Activated naive CD8-positive, alpha-beta T cell treated with anti-CD3 and anti-CD28 coated beads, Interleukin-2, amount 50 U/mL, for 24 hours (primary cell): Measurements from ENCODE around the gene SETD7.
"Not testable (repeated sequence)": the region's sequence is repeated elsewhere in the genome, so short reads cannot be mapped to it uniquely, and the experiment has no call there.

Source experiments
- ATAC-seq: fragments of 150-1000 bp; cut with Tn5 transposase; one replicate; pipeline ENCODE4 v1.10.0; 2021
- DNase-seq: peaks from one replicate; pipeline ENCODE4 v3.0.0; 2021
- H3K27ac Mint-ChIP-seq: one replicate; pipeline ENCODE4 v1.8.0; 2021; ENCODE audit warnings: mild to moderate bottlenecking, mixed read lengths
- H3K27me3 Mint-ChIP-seq: one replicate; pipeline ENCODE4 v1.8.0; 2021; ENCODE audit warnings: mixed read lengths
- H3K36me3 Mint-ChIP-seq: one replicate; pipeline ENCODE4 v1.8.0; 2021; ENCODE audit warnings: low read depth, mixed read lengths
- H3K4me1 Mint-ChIP-seq: one replicate; pipeline ENCODE4 v1.8.0; 2021; ENCODE audit warnings: mixed read lengths
- H3K4me3 Mint-ChIP-seq: one replicate; pipeline ENCODE4 v1.8.0; 2021; ENCODE audit warnings: mild to moderate bottlenecking, moderate library complexity, mixed read lengths
- H3K9me3 Mint-ChIP-seq: one replicate; pipeline ENCODE4 v1.8.0; 2021; ENCODE audit warnings: mixed read lengths

Gene SETD7

GRCh38 chr4:139464512-139464911 is 91.5 kb downstream of the SETD7 start:
- H3K9me3 Mint-ChIP-seq: peaks cover 16% of the 10 kb centered on the region
- H3K27ac Mint-ChIP-seq, H3K4me3 Mint-ChIP-seq, DNase-seq, ATAC-seq, H3K27me3 Mint-ChIP-seq, H3K4me1 Mint-ChIP-seq: not testable (repeated sequence)
- H3K36me3 Mint-ChIP-seq: peaks cover 25% of the 10 kb centered on the region

GRCh38 chr4:139461022-139461628 is 94.9 kb downstream of the SETD7 start:
- H3K9me3 Mint-ChIP-seq: no peaks in the 10 kb centered on the region

GRCh38 chr4:139460565-139460964 is 95.5 kb downstream of the SETD7 start:
- H3K27me3 Mint-ChIP-seq: no peaks in the 10 kb centered on the region
- H3K4me3 Mint-ChIP-seq: no peak overlapping the region
- H3K36me3 Mint-ChIP-seq: peaks cover 10% of the 10 kb centered on the region
- no peak overlapping the region for H3K27ac Mint-ChIP-seq
- H3K4me1 Mint-ChIP-seq: peaks cover 33% of the 10 kb centered on the region
- ATAC-seq (no peak), DNase-seq (no peak)
- H3K9me3 Mint-ChIP-seq: no peaks in the 10 kb centered on the region

More at GRCh38 chr4:139461022-139461628, 94.9 kb downstream of the SETD7 start:
- ATAC-seq (no peak), DNase-seq (no peak)
- no peak overlapping the region for H3K4me3 Mint-ChIP-seq
- peaks cover 10% of the 10 kb centered on the region for H3K36me3 Mint-ChIP-seq
- H3K27me3 Mint-ChIP-seq: no peaks in the 10 kb centered on the region
- no peak overlapping the region for H3K27ac Mint-ChIP-seq
- peaks cover 29% of the 10 kb centered on the region for H3K4me1 Mint-ChIP-seq

GRCh38 chr4:139458999-139459398 is 97.0 kb downstream of the SETD7 start:
- Mint-ChIP-seq H3K27me3 (no peaks in the 10 kb centered on the region), H3K27ac (no peak overlapping the region), H3K4me1 (peaks cover 47% of the 10 kb centered on the region), H3K36me3 (peaks cover 10% of the 10 kb centered on the region), H3K9me3 (no peaks in the 10 kb centered on the region), H3K4me3 (no peak overlapping the region)
- ATAC-seq (no peak), DNase-seq (no peak)

DNA sequence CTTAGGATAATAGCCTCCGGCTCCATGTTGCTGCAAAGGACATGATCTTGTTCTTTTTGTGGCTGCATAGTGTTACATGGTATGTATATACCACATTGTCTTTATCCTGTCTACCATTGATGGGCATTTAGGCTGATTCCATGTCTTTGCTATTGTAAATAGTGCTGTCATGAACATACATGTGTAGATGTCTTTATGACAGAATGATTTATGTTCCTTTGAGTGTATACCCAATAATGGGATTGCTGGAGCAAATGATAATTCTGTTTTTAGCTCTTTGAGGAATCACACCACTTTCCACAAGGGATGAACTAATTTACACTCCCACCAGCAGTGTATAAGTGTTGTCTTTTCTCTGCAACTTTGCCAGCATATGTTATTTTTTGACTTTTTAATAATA is 97.5 kb downstream of the SETD7 start:
- no peak for ATAC-seq
- no peaks in the 10 kb centered on the region for H3K9me3 Mint-ChIP-seq
- H3K27ac Mint-ChIP-seq: no peak overlapping the region
- peaks cover 47% of the 10 kb centered on the region for H3K4me1 Mint-ChIP-seq
- no peaks in the 10 kb centered on the region for H3K27me3 Mint-ChIP-seq
- no peak overlapping the region for H3K4me3 Mint-ChIP-seq
- no peak for DNase-seq
- H3K36me3 Mint-ChIP-seq: peaks cover 9% of the 10 kb centered on the region

GRCh38 chr4:139457318-139457717 is 98.7 kb downstream of the SETD7 start:
- no peaks in the 10 kb centered on the region for H3K27me3 Mint-ChIP-seq
- H3K27ac Mint-ChIP-seq: no peak overlapping the region
- H3K36me3 Mint-ChIP-seq: peaks cover 4% of the 10 kb centered on the region
- no peak for ATAC-seq
- no peak overlapping the region for H3K4me3 Mint-ChIP-seq
- no peaks in the 10 kb centered on the region for H3K9me3 Mint-ChIP-seq
- peaks cover 53% of the 10 kb centered on the region for H3K4me1 Mint-ChIP-seq
- DNase-seq: no peak

- Mint-ChIP-seq H3K36me3 (no peaks in the 10 kb centered on the region), H3K4me1 (peaks cover 59% of the 10 kb centered on the region), H3K27me3 (no peaks in the 10 kb centered on the region), H3K9me3 (no peaks in the 10 kb centered on the region), H3K4me3 (peak overlapping the region; percentile 93), H3K27ac (no peak overlapping the region)
- ATAC-seq (no peak), DNase-seq (no peak)
These were observed 100.9 kb downstream of the SETD7 start for GRCh38 chr4:139455126-139455538.

DNA sequence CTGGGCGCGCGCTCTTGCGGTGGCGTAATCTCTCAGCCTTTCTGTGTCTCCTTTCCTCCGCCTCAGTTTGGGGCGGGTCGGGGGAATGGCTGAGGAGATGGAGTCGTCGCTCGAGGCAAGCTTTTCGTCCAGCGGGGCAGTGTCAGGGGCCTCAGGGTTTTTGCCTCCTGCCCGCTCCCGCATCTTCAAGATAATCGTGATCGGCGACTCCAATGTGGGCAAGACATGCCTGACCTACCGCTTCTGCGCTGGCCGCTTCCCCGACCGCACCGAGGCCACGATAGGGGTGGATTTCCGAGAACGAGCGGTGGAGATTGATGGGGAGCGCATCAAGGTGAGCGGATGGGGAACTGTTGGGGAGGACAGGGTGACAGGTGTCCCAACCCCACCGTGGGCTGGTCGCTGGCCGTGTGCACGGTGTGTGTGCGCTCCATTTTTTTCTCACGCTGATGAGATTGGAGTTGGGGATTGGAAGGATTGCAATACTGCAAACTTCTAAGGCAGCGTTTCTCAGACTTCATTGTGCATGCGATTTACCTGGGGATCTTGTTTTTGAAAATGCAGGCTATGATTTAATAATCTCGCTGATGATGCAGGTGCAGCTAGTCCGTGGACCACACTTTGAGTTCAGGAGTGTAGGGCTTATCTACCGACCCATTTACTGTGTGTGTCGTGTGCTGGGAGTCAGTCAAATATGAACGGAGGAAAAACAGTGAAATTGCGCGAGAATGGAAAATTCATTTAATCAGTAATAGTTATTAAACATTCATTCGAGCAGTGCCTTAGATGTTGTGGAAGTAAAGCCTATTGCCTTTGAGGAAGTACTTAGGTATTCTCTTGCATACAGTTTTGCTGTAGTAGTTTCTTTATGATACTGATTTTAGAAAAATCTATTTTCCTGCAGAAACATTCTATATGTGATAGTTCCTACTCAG is 101.6 kb downstream of the SETD7 start, which contains the start of gene RAB33B:
TSS of gene RAB33B (plus strand) at position 11 of the 935 bp plus-strand sequence. CDS start at position 86, 75 bp downstream.
- Mint-ChIP-seq H3K36me3 (no peaks in the 10 kb centered on the region), H3K27me3 (no peaks in the 10 kb centered on the region), H3K4me3 (peak within 1 kb of the TSS; percentile 93), H3K27ac (peak within 1 kb of the TSS; percentile 98), H3K4me1 (peaks cover 58% of the 10 kb centered on the region), H3K9me3 (no peaks in the 10 kb centered on the region)
- DNase-seq: no peak
- no peak for ATAC-seq

GRCh38 chr4:139453371-139454110 is 102.5 kb downstream of the SETD7 start:
- H3K27me3 Mint-ChIP-seq: no peaks in the 10 kb centered on the region
- peaks cover 50% of the 10 kb centered on the region for H3K4me1 Mint-ChIP-seq
- peak overlapping the region; percentile 93 for H3K4me3 Mint-ChIP-seq
- no peaks in the 10 kb centered on the region for H3K36me3 Mint-ChIP-seq
- ATAC-seq (peak; percentile 92), DNase-seq (peak; percentile 95)
- H3K9me3 Mint-ChIP-seq: no peaks in the 10 kb centered on the region
- H3K27ac Mint-ChIP-seq: peak overlapping the region; percentile 98

- H3K27ac Mint-ChIP-seq: peak overlapping the region; percentile 98
- H3K36me3 Mint-ChIP-seq: no peaks in the 10 kb centered on the region
- H3K9me3 Mint-ChIP-seq: no peaks in the 10 kb centered on the region
- ATAC-seq (peak; percentile 59), DNase-seq (no peak)
- peak overlapping the region; percentile 93 for H3K4me3 Mint-ChIP-seq
- peaks cover 47% of the 10 kb centered on the region for H3K4me1 Mint-ChIP-seq
- H3K27me3 Mint-ChIP-seq: no peaks in the 10 kb centered on the region
These were observed 103.0 kb downstream of the SETD7 start for GRCh38 chr4:139453041-139453370.

DNA sequence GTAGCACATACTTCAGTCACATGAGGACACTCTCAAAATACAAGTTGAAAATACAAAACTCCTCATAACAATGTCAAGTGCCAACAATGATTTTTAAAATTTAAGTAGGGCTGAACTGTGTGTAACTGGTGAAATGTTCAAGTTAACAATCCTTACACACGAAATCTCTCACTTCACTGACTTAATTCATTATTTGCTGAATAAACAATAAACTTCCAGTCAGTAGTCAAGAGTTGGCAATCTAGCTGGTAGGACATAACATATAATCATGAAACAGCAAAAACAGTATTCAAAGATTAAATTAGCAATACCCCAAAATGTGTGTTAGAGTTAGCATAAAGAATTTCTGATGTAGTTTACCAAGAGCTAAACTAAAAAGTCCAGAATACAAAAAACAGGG is 104.0 kb downstream of the SETD7 start:
- Mint-ChIP-seq H3K4me1 (peaks cover 43% of the 10 kb centered on the region), H3K4me3 (peak overlapping the region; percentile 9), H3K27me3 (no peaks in the 10 kb centered on the region), H3K27ac (peak overlapping the region; percentile 98), H3K9me3 (no peaks in the 10 kb centered on the region), H3K36me3 (no peaks in the 10 kb centered on the region)
- ATAC-seq (no peak), DNase-seq (no peak)

- ATAC-seq (no peak), DNase-seq (no peak)
- H3K4me1 Mint-ChIP-seq: peaks cover 29% of the 10 kb centered on the region
- H3K27me3 Mint-ChIP-seq: no peaks in the 10 kb centered on the region
- no peak overlapping the region for H3K27ac Mint-ChIP-seq
- no peaks in the 10 kb centered on the region for H3K36me3 Mint-ChIP-seq
- no peaks in the 10 kb centered on the region for H3K9me3 Mint-ChIP-seq
- no peak overlapping the region for H3K4me3 Mint-ChIP-seq
These were observed 105.4 kb downstream of the SETD7 start for GRCh38 chr4:139450586-139450985.

DNA sequence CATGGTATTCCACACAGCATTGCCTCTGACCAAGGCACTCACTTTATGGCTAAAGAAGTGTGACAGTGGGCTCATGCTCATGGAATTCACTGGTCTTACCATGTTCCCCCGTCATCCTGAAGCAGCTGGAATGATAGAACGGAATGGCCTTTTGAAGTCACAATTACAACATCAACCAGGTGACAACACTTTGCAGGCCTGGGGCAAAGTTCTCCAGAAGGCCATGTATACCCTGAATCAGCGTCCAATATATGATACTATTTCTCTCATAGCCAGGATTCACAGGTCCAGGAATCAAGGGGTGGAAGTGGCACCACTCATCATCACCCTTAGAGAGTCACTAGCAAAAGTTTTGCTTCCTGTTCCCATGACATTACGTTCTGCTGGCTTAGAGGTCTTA is 108.9 kb downstream of the SETD7 start:
- not testable (repeated sequence) for H3K9me3 Mint-ChIP-seq, H3K27me3 Mint-ChIP-seq, H3K4me1 Mint-ChIP-seq, H3K36me3 Mint-ChIP-seq, H3K27ac Mint-ChIP-seq, DNase-seq, ATAC-seq, H3K4me3 Mint-ChIP-seq
